T-helper 17 cell (primary cell): ENCODE data around the gene SYT1. TPM values are rescaled to one million over a fixed set of nuclear protein-coding genes. Genes with fewer than 3 reads are reported as not detected.

Source experiments
- ATAC-seq: fragments of 150-1000 bp; cut with Tn5 transposase; 2 replicates; pipeline ENCODE4 v1.10.0; 2021; ENCODE audit warnings: mild to moderate bottlenecking, moderate library complexity
- DNase-seq, 3 donors: peaks; one replicate each; pipeline versions ENCODE4 v3.0.0 to v3.0.0-alpha.2; 2020 to 2021
- H3K9me3 ChIP-seq: one replicate; pipeline ENCODE4 v1.7.0; 2013; ENCODE audit warnings: low read length, mild to moderate bottlenecking; ENCODE audit not compliant: control insufficient read depth, poor library complexity, severe bottlenecking
- H3K27ac Mint-ChIP-seq: one replicate; pipeline ENCODE4 v1.8.0; 2022; ENCODE audit warnings: mild to moderate bottlenecking, moderate library complexity, mixed read lengths
- H3K27me3 Mint-ChIP-seq: one replicate; pipeline ENCODE4 v1.8.0; 2022; ENCODE audit warnings: mixed read lengths
- H3K36me3 Mint-ChIP-seq: one replicate; pipeline ENCODE4 v1.8.0; 2022; ENCODE audit warnings: low read depth, mixed read lengths
- H3K4me1 Mint-ChIP-seq: one replicate; pipeline ENCODE4 v1.8.0; 2022; ENCODE audit warnings: mild to moderate bottlenecking, mixed read lengths
- H3K4me3 Mint-ChIP-seq: one replicate; pipeline ENCODE4 v1.8.0; 2022; ENCODE audit warnings: mild to moderate bottlenecking, moderate library complexity, mixed read lengths
- total RNA-seq, 4 donors: library from RNA in 2 of 4; stranded (reverse) in 2 of 4; gene quantifications; one replicate each; pipeline ENCODE4 v1.2.3 and lab custom pipeline; 2022 to 2026

Gene SYT1
- total RNA-seq, 2 donors from 2014 or later = not detected

DNA sequence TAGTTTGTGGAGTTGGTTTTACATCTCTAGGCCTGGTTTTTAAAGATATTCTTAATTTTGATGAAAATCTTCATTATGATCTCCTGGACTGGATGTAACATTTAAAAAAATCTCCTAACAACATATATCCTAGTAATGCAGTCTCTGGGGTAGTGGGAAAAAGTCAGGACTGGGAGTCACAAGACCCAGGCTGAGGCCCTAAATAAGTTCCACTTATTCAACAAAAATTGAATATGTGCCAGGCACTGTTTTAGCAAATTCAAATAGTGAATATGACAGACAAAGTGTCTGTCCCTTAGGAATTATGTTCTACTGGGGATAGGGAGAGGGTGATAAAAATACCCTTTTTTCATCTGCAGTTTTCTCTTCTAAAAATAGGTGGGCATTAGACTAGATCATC lies 577.8 kb downstream of the SYT1 start:
- DNase-seq (no peak), ATAC-seq (no peak)
- Mint-ChIP-seq H3K27me3 (no peaks in the 10 kb centered on the region), H3K4me3 (no peak overlapping the region), H3K27ac (no peak overlapping the region), H3K36me3 (no peaks in the 10 kb centered on the region), H3K4me1 (no peaks in the 10 kb centered on the region)
- H3K9me3 ChIP-seq = no peaks in the 10 kb centered on the region

- Mint-ChIP-seq H3K27ac (no peak overlapping the region), H3K27me3 (no peaks in the 10 kb centered on the region), H3K4me1 (no peaks in the 10 kb centered on the region), H3K4me3 (no peak overlapping the region), H3K36me3 (no peaks in the 10 kb centered on the region)
- no peaks in the 10 kb centered on the region for H3K9me3 ChIP-seq
- no peak for ATAC-seq
- no peak for DNase-seq
Observed at GRCh38 chr12:79444089-79444488, 579.5 kb downstream of the SYT1 start.

GRCh38 chr12:79448816-79449215 lies 584.2 kb downstream of the SYT1 start:
- H3K4me1 Mint-ChIP-seq = no peaks in the 10 kb centered on the region
- no peak overlapping the region for H3K27ac Mint-ChIP-seq
- no peak overlapping the region for H3K4me3 Mint-ChIP-seq
- no peaks in the 10 kb centered on the region for H3K27me3 Mint-ChIP-seq
- DNase-seq (no peak), ATAC-seq (no peak)
- no peaks in the 10 kb centered on the region for H3K36me3 Mint-ChIP-seq
- no peaks in the 10 kb centered on the region for H3K9me3 ChIP-seq

- H3K9me3 ChIP-seq = no peaks in the 10 kb centered on the region
- Mint-ChIP-seq H3K36me3 (no peaks in the 10 kb centered on the region), H3K4me3 (no peak overlapping the region), H3K27ac (no peak overlapping the region), H3K27me3 (no peaks in the 10 kb centered on the region), H3K4me1 (no peaks in the 10 kb centered on the region)
- ATAC-seq = no peak
- DNase-seq = no peak
Observed at GRCh38 chr12:79451365-79451764, 586.8 kb downstream of the SYT1 start.

- Mint-ChIP-seq H3K4me3 (no peak overlapping the region), H3K36me3 (no peaks in the 10 kb centered on the region), H3K27ac (no peak overlapping the region), H3K27me3 (no peaks in the 10 kb centered on the region), H3K4me1 (no peaks in the 10 kb centered on the region)
- DNase-seq = no peak
- ATAC-seq = no peak
- no peaks in the 10 kb centered on the region for H3K9me3 ChIP-seq
Observed at GRCh38 chr12:79451978-79452377, 587.4 kb downstream of the SYT1 start.

DNA sequence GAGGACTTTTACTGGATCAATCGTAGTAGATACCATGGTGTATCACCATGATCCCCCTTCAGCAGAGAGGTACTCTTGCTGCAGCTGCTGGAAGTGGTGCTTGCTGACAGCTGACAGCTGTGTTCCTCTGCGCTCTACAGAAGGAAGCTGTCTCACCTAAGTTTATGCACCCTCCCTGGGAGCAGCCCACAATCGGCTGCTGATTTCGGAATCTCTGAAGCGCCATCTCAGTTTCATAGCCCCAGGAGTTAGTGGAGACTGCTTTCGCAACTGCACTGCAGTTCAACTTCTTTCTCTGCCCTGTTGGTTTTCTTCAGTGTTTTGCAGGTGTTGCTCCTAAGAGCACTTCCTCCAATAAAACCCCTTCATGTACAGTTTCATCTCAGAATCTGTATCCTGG lies 588.3 kb downstream of the SYT1 start:
- Mint-ChIP-seq H3K36me3 (no peaks in the 10 kb centered on the region), H3K27me3 (no peaks in the 10 kb centered on the region), H3K27ac (no peak overlapping the region), H3K4me1 (no peaks in the 10 kb centered on the region), H3K4me3 (no peak overlapping the region)
- H3K9me3 ChIP-seq = no peaks in the 10 kb centered on the region
- DNase-seq (no peak), ATAC-seq (no peak)

DNA sequence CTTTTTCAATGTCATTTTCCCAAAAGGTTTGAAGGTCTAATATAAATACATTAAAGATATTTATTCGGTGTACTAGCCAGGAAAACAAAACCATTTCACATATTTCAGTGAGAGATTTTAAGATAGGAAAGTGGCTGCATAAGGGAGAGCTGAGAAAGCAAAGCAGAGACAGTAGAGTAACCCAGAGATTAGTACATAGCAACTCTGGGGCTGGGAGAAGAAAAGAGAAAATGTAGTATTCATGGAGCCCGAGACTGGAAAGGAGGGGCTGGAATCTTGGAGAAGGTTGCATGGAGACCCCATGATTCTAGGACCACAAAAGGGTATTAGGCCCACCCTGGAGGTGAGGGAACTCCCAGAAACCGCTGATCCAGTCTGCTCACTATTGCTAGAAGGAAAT lies 589.2 kb downstream of the SYT1 start:
- Mint-ChIP-seq H3K36me3 (no peaks in the 10 kb centered on the region), H3K27ac (no peak overlapping the region), H3K27me3 (no peaks in the 10 kb centered on the region)

DNA sequence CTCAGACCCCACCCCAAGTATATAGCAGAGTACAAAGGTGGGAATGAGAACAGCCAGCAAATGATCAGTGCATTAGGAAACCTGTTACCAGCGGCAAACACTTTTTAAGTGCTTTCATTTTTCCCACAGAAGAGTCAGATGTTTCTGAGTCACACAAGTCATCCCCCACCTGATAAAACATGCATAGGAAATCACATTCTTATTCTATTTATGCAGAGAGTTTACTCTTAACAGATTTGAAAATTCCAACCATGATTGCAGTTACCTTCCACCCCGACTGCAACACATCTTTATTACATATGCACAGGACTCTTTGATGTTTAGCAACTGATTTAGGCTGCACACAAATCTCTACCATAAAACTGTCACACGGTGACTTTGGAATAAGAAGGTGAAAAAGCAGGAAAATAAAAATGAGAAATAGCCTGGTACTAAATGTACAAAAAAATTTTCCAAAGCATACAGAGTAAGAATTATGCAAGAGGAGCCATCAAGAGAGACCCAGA lies 589.8 kb downstream of the SYT1 start:
- Mint-ChIP-seq H3K4me3 (no peak overlapping the region), H3K4me1 (no peaks in the 10 kb centered on the region), H3K36me3 (no peaks in the 10 kb centered on the region), H3K27me3 (no peaks in the 10 kb centered on the region), H3K27ac (no peak overlapping the region)
- DNase-seq (no peak), ATAC-seq (no peak)
- no peaks in the 10 kb centered on the region for H3K9me3 ChIP-seq

More for the DNA sequence above, 589.2 kb downstream of the SYT1 start:
- H3K9me3 ChIP-seq = no peaks in the 10 kb centered on the region
- Mint-ChIP-seq H3K4me3 (no peak overlapping the region), H3K4me1 (no peaks in the 10 kb centered on the region)
- no peak for ATAC-seq
- no peak for DNase-seq

- H3K9me3 ChIP-seq = no peaks in the 10 kb centered on the region
- Mint-ChIP-seq H3K27ac (no peak overlapping the region), H3K27me3 (no peaks in the 10 kb centered on the region), H3K4me3 (no peak overlapping the region), H3K4me1 (no peaks in the 10 kb centered on the region), H3K36me3 (no peaks in the 10 kb centered on the region)
- DNase-seq = no peak
- no peak for ATAC-seq
Observed at GRCh38 chr12:79455286-79455685, 590.7 kb downstream of the SYT1 start.

GRCh38 chr12:79482323-79482722 lies 617.7 kb downstream of the SYT1 start:
- H3K9me3 ChIP-seq = no peaks in the 10 kb centered on the region
- no peaks in the 10 kb centered on the region for H3K27me3 Mint-ChIP-seq
- H3K27ac Mint-ChIP-seq = no peak overlapping the region
- H3K4me3 Mint-ChIP-seq = no peak overlapping the region
- no peaks in the 10 kb centered on the region for H3K4me1 Mint-ChIP-seq
- H3K36me3 Mint-ChIP-seq = no peaks in the 10 kb centered on the region
- DNase-seq (no peak), ATAC-seq (no peak)

GRCh38 chr12:79482921-79483320 lies 618.3 kb downstream of the SYT1 start:
- no peaks in the 10 kb centered on the region for H3K4me1 Mint-ChIP-seq

GRCh38 chr12:79486154-79486553 lies 621.6 kb downstream of the SYT1 start:
- Mint-ChIP-seq H3K27me3 (no peaks in the 10 kb centered on the region), H3K36me3 (no peaks in the 10 kb centered on the region), H3K4me1 (no peaks in the 10 kb centered on the region), H3K4me3 (no peak overlapping the region), H3K27ac (no peak overlapping the region)
- no peak for DNase-seq
- H3K9me3 ChIP-seq = no peaks in the 10 kb centered on the region
- ATAC-seq = no peak

More at GRCh38 chr12:79482921-79483320, 618.3 kb downstream of the SYT1 start:
- Mint-ChIP-seq H3K27ac (no peak overlapping the region), H3K4me3 (no peak overlapping the region), H3K27me3 (no peaks in the 10 kb centered on the region), H3K36me3 (no peaks in the 10 kb centered on the region)
- H3K9me3 ChIP-seq = no peaks in the 10 kb centered on the region
- DNase-seq = no peak
- ATAC-seq = no peak

DNA sequence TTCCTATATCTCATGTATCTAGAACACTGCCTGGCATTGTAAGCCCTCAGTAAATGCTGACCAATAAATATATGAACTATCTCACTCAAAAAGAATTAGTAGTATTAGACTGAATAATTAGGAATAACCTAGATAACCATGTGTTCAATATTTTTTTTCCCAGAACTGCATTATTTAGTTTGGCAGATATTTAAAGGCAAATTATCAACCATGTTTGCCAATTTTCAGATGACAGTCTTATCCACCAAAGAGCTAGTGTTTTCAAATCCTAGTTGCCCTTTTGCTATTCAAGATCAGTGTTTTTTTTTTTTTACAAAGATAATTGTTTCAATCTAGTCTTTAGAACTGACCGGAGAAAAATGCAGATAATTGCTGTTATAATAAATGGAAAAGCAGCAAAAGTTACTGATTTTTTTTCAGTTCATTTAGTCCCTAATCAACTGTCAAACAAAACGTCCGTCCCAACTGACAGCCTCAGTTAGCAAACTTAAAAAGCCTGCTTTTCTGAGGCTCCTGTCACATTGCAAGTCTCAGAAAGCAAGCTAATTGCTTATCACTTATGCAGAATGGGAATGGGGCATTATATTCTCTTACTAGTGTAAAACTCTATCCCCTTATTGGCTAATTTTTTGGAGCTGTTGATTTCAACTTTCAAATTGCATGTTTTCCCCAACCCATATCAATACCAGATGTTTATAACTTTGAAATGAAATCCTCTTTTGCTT lies 623.0 kb downstream of the SYT1 start:
- ATAC-seq (no peak), DNase-seq (no peak)
- H3K27me3 Mint-ChIP-seq = no peaks in the 10 kb centered on the region
- H3K9me3 ChIP-seq = no peaks in the 10 kb centered on the region
- no peaks in the 10 kb centered on the region for H3K36me3 Mint-ChIP-seq
- no peak overlapping the region for H3K27ac Mint-ChIP-seq
- no peaks in the 10 kb centered on the region for H3K4me1 Mint-ChIP-seq
- no peak overlapping the region for H3K4me3 Mint-ChIP-seq
